GM18517 (cell line): ENCODE data around the gene C16orf82.
A peak's percentile ranks its signal among the peaks of the same experiment; 100 is the strongest.
"Not testable (repeated sequence)": the region's sequence is repeated elsewhere in the genome, so short reads cannot be mapped to it uniquely, and the experiment has no call there.

Experiments used
- ATAC-seq: cut with Tn5 transposase; IDR thresholded peaks from one replicate; pipeline ENCODE4 v1.9.1; 2021; ENCODE audit warnings: mild to moderate bottlenecking, moderate library complexity; ENCODE audit not compliant: unreplicated experiment

Gene C16orf82

DNA sequence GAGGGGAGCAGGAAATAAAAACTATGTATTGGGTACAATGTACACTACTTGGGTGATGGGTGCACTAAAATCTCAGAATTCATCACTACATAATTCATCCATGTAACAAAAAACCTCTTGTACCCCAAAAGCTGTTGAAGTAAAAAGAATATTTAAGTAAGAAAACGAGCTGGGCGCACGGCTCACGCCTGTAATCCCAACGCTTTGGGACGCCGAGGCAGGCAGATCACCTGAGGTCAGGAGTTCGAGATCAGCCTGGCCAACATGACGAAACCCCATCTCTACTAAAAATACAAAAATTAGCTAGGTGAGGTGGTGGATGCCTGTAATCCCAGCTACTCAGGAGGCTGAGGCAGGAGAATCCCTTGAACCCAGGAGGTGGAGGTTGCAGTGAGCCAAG is 19.3 kb downstream of the C16orf82 start:
- not testable (repeated sequence) for ATAC-seq

DNA sequence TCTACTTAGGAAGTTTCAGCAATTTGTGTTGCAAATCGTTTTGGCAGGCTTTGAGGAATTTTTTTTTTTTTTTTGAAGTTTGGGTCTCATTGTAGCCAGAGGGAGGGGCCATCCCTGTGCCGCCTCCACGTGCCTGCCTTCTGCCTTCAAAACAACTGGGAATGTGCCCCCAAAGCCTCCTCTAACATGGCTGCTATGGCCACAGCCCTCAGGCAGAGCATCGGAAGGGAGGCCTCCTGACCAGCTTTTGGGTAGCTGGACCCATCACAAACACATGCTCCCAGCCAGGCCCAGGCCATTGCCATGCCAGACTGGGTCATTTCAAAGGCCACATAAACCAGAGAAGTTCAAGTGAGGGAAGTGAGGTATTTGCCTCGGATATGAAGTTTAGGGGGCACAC is 21.5 kb downstream of the C16orf82 start:
- ATAC-seq, result no peak

DNA sequence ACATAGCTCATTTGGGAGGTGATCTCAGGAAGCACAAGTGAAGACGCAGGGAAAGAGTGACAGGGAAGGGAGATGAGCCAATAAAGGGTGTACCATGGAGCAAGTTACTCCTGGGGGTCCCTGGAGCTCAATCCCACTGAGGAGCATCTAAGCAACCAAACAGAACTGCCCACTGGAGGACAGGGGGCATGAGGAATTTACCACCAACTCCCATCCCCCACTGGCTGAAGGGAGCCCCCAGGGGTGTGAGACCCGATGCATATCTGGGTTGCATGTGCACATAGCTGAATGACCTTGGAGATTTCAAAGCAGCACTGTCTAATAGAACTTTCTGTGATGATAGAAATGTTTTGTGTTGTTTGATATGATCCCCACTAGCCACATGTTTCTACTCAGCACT is 29.6 kb downstream of the C16orf82 start:
- ATAC-seq, result no peak

DNA sequence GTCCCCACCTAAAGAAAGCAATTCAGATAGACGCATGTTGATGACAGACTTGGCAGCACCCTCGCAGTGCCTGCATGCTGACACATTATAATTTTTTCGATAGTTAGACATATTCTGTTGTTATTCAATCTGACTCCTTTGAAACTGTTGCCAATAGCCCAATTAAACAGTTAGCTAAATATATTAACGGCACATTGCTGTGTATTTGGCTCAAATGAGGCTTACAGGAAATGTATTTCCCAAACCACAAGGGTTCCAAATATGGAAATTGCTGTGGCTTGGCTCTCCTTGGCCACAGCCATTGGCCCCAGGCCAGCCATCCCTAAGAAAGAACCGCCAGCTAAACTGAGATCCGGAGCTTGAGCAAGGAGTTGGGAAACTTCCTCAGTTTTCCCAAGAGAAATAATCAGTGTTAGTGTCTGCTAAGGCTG is 31.1 kb downstream of the C16orf82 start:
- ATAC-seq, result no peak

DNA sequence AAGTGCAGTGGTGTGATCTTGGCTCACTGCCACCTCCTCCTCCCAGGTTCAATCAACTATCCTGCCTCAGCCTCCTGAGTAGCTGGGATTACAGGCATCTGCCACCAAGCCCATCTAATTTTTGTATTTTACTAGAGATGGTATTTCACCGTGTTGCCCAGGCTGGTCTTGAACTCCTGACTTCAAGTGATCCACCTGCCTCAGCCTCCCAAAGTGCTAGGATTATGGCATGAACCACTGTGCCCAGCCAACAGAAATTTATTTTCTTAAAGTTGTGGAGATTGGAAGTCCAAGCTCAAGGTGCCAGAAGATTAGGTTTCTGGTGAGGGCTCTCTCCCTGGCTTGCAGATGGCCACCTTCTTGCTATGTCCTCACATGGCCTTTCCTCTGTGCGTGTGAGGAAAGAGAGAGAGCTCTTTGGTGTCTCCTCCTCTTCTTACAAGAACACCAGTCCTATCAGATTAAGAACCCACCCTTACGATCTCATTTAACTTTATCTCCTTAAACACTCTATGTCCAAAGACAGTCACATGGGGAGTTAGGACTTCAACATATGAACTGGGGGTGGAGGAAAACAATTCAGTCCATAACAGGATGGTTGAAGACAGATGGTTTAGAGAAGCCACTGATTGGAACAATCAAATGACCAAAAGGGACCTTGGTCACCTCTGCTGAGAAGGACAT is 31.8 kb downstream of the C16orf82 start:
- no peak for ATAC-seq

DNA sequence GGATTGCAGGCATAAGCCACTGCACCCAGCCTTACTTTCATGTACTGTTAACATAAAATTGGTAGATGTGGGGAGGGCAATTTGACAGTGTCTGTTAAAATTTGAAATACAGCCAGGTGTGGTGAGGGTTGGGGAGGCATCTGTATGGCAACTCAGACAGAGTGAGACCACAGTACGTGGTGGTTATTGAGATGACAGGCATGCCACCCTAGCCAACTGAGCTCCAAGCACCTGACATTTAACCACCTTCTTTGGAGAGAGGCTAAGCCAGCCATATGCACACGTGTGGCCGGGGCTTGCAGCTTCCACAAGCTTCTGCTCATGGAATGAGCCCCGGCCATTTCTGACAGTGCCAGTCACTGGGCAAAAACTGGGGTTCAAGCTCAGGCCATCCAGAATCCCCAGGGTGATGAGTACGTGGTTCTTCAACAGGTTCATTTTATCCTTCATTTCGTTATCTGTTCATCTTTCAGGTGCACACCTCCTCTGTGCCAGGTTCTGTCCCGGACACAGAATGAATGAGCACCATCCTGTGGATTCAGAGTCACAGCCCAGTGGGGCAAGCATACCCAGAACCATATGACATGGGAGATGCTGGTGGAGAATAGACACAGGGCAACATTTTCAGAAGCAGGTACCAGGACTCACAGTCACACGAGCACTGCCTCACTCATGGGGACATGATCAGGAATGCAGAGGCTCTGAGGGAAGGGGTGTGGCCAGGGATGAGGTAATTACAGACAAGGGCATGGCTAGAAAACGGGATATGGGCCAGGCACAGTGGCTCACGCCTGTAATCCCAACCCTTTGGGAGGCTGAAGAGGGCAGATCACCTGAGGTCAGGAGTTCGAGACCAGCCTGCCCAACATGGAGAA is 36.2 kb downstream of the C16orf82 start:
- ATAC-seq, result no peak

DNA sequence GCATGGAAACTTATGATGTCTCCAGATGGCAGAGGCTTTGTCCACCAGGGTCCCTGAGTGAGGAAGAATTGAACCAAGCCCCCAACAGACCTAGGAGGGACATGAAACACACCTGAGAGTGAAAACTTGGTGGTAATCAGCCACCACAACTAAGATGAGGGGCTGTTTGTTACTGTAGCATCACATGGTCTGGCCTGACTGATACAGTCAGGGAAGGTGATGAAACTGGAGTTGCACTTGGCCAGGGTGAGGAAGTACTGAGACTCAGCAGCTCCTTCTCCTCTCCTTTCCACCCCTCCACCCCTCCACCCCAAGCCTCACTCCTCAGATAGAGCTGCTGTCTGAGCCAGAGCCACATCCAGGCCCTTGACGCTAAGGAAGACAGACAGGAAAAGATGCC is 37.2 kb downstream of the C16orf82 start:
- ATAC-seq, result no peak

DNA sequence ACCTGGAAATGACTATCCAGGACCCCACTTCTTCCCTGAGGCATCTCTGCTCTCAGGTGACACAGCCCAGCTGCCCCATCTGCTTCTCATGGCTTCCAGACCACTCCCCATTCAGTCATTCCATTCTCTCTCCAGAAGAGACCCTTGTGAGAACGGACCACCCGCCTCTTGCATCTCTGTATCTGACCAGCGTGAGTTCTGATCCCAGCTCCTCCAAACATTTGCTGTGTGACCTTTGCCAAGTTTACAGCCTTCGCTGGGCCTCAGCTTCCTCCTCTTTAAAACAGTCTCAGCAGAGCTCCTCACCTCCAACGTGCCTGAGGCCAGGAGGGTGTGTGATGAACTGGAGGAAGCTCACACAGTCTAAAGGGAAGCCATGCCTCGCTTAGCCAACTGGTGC is 39.6 kb downstream of the C16orf82 start:
- ATAC-seq, result no peak

DNA sequence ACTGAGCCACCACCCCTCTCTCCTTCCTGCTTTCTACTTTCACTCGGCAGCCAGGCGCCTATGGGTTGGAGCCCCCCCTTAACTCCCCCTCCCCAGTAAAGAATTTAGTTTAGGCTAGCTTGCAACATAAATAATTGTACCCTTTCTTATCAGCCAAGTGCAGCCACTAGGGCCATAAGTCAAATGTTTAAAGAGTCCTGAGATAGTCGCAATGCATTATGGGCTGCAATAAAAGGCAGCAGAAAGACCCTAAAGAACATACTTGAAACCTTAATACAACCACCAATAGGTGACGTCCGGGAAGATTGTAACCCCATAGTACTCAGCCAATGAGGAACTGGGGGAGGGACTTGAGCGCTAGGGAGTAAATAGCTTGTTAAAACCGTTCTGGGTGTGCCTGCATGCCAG is 40.5 kb downstream of the C16orf82 start:
- no peak for ATAC-seq

DNA sequence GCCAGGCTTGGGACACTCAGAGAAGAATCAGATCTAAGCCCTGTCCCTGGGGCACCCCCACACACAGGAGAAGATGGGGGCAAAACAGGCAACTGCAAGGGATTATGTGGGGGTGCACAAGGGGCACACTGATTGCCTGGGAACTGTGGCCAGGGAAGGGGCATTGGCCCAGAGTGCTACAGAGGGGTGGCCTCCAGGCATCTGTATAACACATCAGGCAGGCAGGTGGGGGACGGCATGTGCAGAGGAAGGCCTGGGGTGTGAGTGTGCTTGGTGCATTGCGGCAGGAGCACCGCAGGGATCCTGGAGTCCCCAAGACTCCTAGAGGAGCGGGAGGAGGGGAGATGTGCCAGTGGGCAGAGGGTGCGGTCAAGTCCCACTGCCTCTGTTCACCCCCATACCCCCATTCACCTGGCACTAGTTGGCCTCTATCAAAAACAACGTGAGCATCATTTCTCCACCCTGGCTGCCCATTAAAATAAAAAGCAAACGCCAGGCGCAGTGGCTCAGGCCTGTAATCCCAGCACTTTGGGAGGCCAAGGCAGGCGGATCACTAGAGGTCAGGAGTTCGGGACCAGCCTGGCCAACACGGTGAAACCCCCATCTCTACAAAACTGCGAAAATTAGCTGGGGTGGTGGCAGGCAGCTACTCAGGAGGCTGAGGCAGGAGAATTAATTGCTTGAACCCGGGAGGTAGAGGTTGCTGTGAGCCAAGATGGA is 41.5 kb downstream of the C16orf82 start:
- ATAC-seq, result no peak

DNA sequence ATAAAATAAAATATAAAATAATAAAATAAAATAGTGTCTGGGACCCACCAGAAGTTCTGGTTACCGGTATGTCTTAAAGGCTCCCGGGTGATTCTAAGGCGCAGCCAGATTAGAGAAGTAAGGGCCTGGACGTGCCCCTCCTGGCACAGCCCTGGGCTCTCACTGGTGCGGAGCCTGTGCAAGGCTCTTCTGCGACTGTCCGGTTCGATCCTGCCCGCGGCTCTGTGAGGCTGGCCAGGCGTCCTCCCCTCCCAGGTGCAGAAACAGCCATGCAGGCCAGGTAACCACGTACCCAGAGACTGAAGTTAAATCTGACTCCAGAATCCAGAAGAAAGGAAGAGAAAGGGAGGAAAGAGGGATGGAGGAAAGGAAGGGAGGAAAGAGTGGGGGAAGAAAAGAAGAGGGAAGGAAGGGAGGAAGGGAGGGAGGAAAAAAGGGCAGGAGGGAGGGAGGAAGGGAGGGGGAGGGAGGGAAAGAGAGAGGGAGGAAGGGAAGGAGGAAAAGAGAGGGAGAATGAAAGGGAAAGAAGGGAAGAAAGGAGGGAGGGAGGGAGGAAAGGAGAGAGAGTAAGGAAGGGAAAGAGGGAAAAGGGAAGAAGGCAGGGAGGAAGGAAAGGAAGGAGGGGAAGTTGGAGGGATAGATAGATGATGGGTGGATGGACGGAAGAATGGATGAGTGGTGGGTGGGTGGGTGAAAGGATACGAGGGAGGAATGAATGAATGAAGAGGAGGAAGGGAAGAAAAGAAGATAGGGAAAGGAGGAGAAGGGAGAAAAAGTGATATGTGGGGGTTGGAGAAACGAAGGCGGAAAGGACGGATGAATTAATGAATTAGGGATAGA is 42.3 kb downstream of the C16orf82 start:
- no peak for ATAC-seq

DNA sequence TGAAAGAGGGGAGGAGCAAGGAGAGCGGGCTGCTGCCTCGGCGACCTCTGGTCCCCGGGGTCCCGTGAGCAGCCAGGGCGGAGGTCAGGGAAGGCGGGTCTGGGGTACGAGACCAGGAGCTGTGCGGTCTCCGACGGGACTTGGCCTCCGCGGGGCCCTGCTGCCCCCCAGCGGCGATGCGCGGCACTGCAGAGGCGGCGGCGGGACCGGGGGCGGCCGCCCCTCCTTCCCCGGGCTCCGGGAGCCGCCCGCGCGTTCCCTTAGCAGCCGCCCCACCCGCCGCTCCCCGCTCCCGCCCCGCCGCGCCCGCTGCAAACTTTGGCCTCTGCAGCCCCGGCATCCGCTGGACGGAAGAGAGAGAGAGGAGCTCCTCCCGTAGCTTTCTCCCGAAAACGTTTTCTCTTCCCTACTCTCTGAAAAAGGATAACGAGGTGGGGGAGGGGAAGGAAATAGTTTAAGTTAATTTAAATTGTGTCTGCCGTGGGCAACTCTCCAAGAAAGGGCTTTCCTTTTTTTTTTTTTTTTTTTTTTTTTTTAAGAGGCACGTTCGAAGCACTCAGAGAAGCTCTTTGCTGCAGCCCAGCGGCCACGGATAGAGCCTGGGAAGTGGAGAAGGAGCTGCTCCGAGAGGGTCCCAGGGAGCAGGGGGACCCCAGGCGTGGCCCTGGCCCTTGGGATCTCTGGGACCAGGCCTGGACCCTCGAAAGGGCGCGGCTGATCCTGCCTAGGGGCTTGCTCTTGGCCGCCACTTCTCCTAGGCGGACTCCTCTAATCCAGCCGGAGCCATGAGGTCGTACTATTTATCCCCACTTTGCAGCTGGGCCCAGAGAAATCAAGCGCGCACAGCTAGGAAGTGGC is 43.2 kb downstream of the C16orf82 start:
- no peak for ATAC-seq

DNA sequence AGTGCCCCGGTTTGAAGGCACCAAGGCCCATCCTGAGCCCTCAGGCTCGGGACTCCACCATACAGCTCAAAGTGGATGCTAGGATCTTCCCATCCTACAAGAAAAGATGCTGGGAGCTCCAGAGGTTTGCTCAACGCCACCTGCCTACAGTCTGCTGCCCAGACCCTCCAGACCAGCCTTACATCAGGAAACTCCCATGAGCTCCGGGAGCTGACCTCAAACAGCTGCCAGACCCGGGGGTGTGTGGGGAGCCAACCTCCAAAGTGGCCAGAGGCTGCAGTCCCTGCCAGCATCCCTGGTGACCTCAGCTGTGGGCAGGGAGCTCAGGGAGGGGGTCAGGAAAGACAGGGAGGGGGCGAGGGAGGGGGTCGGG is 43.8 kb downstream of the C16orf82 start:
- no peak for ATAC-seq

DNA sequence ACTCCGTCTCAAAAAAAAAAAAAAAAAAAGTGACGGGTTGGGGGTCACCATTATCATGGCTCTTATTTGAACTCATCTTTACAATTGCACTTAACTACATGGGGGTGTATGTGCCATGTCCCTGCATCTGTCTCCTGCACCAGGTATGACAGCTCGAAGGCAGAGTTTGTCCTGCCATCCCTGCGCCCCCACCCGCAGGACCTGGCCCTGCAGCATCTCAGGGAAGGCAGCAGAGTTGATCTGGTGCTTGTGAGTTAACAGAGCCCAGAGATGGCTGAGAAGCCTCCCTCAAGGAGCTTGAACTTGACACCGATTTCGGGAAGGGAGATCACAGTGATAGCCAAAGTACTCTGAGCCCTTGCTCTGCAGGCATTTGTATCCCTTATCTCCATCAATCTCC is 44.8 kb downstream of the C16orf82 start:
- no peak for ATAC-seq

DNA sequence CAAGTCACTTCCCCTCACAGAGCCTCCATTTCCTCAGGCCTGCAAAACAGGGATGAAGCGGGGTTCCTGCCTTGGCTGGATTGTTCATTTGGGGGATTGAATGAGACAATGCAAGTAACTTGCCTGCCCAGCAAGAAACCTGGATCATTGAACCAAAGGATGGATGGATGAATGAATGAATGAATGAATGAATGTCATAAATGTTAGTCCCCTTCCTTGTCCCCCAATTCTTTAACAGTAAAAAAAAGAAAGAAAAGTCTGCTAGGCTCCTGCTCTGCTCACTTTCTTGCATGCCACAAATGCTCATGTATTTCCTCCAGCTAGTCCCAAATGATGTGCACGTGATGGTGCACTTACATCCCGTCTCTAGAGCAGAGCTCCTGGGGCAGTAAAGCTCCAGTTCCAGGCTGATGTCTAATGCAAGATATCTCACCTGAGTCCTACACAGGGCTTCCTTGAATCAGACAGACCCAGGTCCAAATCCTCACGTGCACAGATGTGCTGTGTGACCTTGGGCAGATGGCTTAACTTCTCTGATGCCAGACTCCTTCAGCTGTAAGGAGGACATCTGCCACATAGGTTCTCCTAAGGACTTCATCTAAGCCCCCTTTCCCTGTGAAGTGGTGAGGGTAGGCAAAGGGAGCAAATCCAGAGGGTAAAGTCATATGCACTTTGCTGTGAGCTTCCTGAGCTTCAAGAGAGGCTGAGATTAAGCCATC is 45.5 kb downstream of the C16orf82 start:
- ATAC-seq, result no peak

DNA sequence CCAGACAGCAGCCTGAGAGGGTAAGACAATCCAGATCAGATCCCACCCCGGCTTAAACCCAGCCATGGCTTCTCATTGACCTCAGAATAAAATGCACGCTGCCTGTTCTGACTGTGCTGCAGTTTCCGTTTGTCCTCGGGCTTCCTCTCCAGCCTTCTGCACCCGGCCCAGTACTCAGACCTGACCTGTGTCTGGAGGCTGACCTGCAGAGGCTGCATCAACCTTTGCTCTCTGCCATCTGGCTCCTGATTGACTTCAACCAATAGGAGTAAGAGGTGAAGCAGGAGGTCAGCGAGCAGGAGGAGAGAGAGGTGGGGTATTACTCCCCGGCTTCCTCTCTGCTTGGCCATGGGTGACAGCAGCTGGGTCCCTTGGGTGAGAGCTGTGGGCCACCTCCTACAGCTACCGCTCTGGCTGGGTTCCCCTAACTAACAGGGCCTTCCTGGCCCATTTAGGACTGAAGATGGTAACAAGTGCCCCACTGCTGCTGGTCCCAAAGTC is 46.7 kb downstream of the C16orf82 start:
- ATAC-seq, result peak; percentile 51

DNA sequence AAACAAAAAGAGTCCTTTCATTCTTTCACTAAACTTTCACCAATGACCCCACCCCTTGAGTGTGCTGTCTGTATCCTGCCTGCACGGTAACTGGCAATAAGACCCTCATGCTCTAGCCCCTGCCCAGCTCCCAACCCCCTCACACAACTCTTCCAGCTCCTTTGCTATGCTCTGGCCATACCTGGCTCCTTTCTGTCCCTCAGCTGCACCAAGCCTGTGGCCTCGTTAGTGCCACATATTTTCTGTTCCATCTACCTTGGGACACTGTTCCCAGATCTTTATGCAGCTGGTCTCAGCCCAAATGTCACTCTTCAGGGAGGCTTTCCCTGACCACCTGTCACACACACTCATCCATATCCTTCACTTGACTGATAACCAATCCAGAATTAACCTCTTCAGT is 47.3 kb downstream of the C16orf82 start:
- no peak for ATAC-seq

DNA sequence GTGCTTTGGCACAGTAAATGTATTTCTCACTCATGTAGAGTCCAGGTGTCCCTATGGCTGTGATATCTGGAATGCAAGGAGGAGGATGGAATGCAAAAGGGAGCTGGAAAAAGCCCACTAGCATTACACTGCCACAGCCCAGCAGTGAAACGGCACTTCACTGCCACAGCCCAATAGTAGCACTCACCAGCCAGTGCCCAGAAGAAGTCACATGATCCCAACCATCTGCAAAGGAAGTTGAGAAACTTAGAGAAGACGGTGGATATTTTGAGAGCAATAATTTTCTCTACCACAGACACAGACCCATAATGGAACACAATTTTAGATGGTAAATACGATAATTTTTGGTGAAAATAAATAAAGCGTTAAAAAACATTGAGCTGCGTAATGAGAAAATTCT is 51.8 kb downstream of the C16orf82 start:
- no peak for ATAC-seq
